OCI-LY3 (cell line): ENCODE data around the gene RSPRY1.

Experiments used
- H2AFZ ChIP-seq: fragments of 200-600, 300-600 bp; shearing (Covaris generic); 2 replicates; pipeline ENCODE4 v1.6.0; 2014; ENCODE audit warnings: antibody characterized with exemption, low read depth, low read length
- H3K27ac ChIP-seq: fragments of 200-600, 300-600 bp; sonication (generic); 2 replicates; pipeline ENCODE4 v1.5.1; 2014; ENCODE audit warnings: mild to moderate bottlenecking, low read length, moderate library complexity, mixed read lengths
- H3K27me3 ChIP-seq: fragments of 200-600, 300-600 bp; sonication (generic); 2 replicates; pipeline ENCODE4 v1.6.1; 2014; ENCODE audit warnings: low read depth, low read length, mixed read lengths
- H3K36me3 ChIP-seq: fragments of 200-600, 300-600 bp; sonication (generic); replicated peaks from 2 replicates; pipeline ENCODE3; 2014; ENCODE audit warnings: low read depth, low read length, mixed read lengths
- H3K4me1 ChIP-seq: fragments of 300-600, 200-600 bp; sonication (generic); 2 replicates; pipeline ENCODE4 v1.6.1; 2014; ENCODE audit warnings: low read length, mixed read lengths
- H3K4me2 ChIP-seq: fragments of 200-600, 300-600 bp; sonication (generic); 2 replicates; pipeline ENCODE4 v1.6.1; 2014; ENCODE audit warnings: low read length, mixed read lengths
- H3K4me3 ChIP-seq: fragments of 300-600, 200-600 bp; sonication (generic); 2 replicates; pipeline ENCODE4 v1.5.1; 2014; ENCODE audit warnings: antibody characterized with exemption, mild to moderate bottlenecking, low read length, moderate library complexity
- H3K79me2 ChIP-seq: fragments of 300-600, 200-600 bp; shearing (Covaris generic); 2 replicates; pipeline ENCODE4 v1.6.1; 2014; ENCODE audit warnings: mild to moderate bottlenecking, low read length, mixed read lengths
- H3K9ac ChIP-seq: fragments of 300-600, 200-600 bp; shearing (Covaris generic); 2 replicates; pipeline ENCODE4 v1.6.0; 2014; ENCODE audit warnings: mild to moderate bottlenecking, low read length, moderate library complexity
- H3K9me3 ChIP-seq: fragments of 200-600, 300-600 bp; shearing (Covaris generic); 2 replicates; pipeline ENCODE4 v1.6.1; 2014; ENCODE audit warnings: low read length, mixed read lengths; ENCODE audit not compliant: insufficient read depth
- H4K20me1 ChIP-seq: fragments of 200-600, 300-600 bp; sonication (generic); 2 replicates; pipeline ENCODE4 v1.6.1; 2016; ENCODE audit warnings: low read length, mixed read lengths; ENCODE audit not compliant: insufficient read depth
- EZH2phosphoT487 ChIP-seq: fragments of 200-600 bp; shearing (Covaris generic); IDR thresholded peaks from 2 replicates; pipeline ENCODE4 v1.6.1; 2018; ENCODE audit warnings: antibody characterized with exemption, mixed run types, low read depth
- TF ChIP-seq, protein P1 (sequence below): fragments of 200-600, 300-600 bp; sonication (generic); IDR thresholded peaks from 2 replicates; pipeline ENCODE4 v1.5.1; 2014; ENCODE audit warnings: antibody characterized with exemption, low read length, low read depth

RSPRY1 gene

DNA sequence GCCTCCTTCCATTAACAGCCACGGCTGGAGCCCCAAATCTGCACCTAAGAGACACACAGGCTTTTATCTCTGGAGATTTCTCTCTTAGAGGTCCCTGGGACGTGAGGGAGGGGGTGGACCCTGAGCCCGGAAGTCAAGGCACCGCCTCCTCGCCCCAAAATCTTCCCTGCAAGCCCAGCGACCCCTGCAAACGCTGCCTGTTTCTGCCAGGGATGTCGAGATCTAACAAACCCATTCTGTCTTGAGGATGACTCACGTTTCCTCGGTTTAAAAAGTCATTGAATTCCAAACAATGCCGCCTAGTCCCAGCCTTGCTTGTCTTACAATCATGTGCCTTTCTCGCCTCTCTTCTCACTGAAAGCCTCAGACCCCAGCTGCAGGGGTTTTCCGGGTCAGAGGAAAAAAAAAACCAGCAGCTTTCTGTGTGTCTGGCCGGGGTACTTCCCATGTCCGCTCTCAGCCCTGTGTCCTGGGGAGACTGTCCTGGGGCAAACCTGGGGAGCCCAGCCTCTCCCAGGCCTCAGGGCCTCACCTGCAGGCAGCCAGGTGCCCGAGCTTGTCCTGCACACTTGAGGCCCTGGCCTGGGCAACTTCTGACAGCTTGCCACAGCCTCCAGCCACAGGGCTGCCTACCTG is 74.3 kb downstream of the RSPRY1 start:
- Histone ChIP-seq H3K27me3 (no peaks in the 10 kb centered on the region), H3K79me2 (no peaks in the 10 kb centered on the region), H3K4me2 (peak overlapping the region; percentile 88), H3K4me3 (peak overlapping the region; percentile 71), H3K36me3 (no peaks in the 10 kb centered on the region), H3K9ac (peak overlapping the region; percentile 62), H3K4me1 (peaks cover 11% of the 10 kb centered on the region), H4K20me1 (no peaks in the 10 kb centered on the region), H3K27ac (peak overlapping the region; percentile 48), H2AFZ (peak overlapping the region; percentile 100), H3K9me3 (no peaks in the 10 kb centered on the region)
- TF ChIP-seq, protein P1, sequence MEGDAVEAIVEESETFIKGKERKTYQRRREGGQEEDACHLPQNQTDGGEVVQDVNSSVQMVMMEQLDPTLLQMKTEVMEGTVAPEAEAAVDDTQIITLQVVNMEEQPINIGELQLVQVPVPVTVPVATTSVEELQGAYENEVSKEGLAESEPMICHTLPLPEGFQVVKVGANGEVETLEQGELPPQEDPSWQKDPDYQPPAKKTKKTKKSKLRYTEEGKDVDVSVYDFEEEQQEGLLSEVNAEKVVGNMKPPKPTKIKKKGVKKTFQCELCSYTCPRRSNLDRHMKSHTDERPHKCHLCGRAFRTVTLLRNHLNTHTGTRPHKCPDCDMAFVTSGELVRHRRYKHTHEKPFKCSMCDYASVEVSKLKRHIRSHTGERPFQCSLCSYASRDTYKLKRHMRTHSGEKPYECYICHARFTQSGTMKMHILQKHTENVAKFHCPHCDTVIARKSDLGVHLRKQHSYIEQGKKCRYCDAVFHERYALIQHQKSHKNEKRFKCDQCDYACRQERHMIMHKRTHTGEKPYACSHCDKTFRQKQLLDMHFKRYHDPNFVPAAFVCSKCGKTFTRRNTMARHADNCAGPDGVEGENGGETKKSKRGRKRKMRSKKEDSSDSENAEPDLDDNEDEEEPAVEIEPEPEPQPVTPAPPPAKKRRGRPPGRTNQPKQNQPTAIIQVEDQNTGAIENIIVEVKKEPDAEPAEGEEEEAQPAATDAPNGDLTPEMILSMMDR = no peak
- TF ChIP-seq EZH2phosphoT487 = no peak

DNA sequence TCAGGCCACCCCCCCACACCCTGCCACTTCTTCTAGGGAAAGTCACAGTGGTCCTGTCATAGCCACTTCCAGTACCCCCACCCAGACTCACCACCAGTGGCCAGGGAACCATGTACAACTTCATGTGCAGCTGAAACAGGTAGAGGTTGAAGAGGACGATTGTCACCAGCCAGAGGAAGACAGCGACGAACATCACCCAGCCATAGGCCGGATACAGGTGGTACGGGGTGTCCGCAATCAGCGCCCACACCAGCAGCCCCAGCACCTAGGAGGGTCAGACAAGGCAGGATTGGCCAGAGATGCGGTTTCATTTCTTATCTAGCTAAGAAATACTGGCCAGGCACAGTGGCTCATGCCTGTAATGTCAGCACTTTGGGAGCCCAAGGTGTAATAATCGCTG is 75.7 kb downstream of the RSPRY1 start:
- Histone ChIP-seq H4K20me1 (no peaks in the 10 kb centered on the region), H3K4me1 (peaks cover 11% of the 10 kb centered on the region), H3K79me2 (no peaks in the 10 kb centered on the region), H3K27ac (no peak overlapping the region), H3K36me3 (no peaks in the 10 kb centered on the region), H3K4me3 (no peak overlapping the region), H3K27me3 (no peaks in the 10 kb centered on the region), H3K4me2 (no peak overlapping the region), H3K9ac (no peak overlapping the region), H2AFZ (no peak overlapping the region), H3K9me3 (no peaks in the 10 kb centered on the region)
- TF ChIP-seq, protein P1 = no peak
- TF ChIP-seq EZH2phosphoT487 = no peak

DNA sequence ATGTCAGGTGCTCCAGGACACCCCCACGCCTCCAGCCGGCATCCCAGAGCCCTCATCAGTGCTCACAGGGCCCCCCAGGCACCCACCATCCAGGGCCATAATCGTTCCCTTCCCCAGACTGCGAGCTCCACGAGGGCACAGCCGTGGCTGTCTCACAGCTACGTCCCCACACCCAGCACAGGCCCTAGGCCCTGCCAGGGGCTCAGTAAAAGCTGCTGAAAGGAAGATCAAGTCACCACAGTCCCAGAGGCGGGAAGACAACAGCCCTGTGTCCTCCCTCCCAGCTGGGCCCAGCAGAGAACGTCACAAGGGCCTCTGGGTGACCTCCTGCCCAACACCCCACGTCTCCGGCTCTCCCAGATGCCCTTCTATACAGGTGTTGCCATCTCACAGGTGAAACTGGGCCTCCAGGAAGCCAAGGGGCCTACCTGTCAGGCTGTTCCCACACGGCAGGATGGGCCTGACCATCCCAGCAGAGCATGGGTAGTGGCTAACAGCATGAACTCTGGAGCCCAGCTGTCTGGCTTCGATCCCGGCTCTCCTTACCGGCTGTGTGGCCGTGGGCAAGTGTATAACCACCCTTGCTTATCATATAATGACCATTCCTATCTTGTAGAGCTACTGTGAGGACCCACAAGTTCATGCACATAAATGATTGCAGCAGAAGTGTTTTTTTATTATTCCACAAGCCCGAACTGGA is 76.9 kb downstream of the RSPRY1 start:
- no peak overlapping the region for H3K9ac ChIP-seq

More for the DNA sequence above, 76.9 kb downstream of the RSPRY1 start:
- Histone ChIP-seq H4K20me1 (no peaks in the 10 kb centered on the region), H3K27me3 (no peaks in the 10 kb centered on the region), H3K4me2 (no peak overlapping the region), H3K4me1 (peaks cover 11% of the 10 kb centered on the region), H3K4me3 (no peak overlapping the region), H2AFZ (no peak overlapping the region), H3K27ac (no peak overlapping the region), H3K36me3 (no peaks in the 10 kb centered on the region), H3K79me2 (no peaks in the 10 kb centered on the region), H3K9me3 (no peaks in the 10 kb centered on the region)
- TF ChIP-seq, protein P1 = no peak
- no peak for TF ChIP-seq EZH2phosphoT487
